COLO668 (cell line): ENCODE data around the gene CRYBG2.
"Not testable (repeated sequence)": the region's sequence is repeated elsewhere in the genome, so short reads cannot be mapped to it uniquely, and the experiment has no call there.

ENCODE experiments used
- DNase-seq: peaks from one replicate; lab custom pipeline; 2025; ENCODE audit not compliant: unreplicated experiment; lab: John Stamatoyannopoulos, UW

CRYBG2 gene

DNA sequence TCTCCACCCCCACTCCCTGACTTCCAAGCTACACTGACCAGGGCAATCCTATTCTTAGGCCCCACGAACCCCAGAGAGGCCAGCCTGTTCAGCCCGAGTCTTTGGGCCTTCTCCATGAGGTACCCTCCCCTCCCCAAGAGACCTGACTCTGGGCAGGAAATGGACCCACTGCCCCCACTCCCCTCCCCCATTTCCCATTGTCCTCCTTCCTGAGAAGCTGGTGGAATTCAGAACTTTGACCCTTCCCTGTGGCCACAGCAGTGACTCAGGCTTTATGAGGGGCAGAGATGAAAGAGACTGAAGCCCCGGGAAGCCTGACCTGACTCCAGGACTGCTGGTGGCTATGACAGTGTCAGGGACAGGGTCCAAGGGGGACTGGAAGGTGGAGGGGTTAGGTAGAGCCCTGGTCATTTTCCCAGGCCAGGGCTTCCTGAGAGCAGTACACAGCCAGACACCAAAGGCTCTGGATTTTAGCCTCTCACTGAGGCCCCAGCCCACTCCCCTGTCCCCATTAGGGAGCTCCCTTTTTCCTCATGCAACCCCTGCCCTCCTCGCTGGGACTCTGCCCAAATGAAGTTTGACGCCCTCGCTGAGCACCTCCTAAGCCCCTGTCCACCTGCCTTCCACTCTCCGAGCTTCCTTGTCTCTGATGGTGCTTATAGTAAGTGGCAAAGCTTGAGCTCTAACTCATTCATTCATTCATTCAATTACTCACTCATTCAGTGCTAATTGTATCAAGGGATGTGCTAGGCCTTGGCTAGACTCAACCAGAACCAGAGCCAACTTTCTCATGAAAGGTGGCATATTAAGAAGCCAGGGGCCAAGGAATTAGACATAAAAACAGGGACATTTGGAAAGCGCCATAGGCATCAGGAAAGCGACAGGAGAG, 3.0 kb downstream of the CRYBG2 start:
- no peak for DNase-seq

DNA sequence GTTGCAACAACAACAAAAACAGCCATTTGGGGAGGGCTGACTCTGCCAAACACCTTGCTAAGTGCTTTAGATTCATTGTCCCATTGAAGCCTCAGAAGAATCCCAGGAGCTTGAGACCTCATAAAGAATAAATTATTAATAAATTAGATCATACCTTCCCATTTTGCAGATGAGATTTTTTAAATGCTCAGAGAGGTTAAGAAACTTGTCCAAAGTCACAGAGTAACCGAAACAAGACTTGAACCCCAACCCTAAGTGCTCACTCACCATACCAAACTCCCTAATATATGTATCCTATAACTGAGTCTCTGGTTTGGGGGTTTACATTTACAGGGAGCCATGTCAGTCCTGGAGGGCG, 3.6 kb downstream of the CRYBG2 start:
- no peak for DNase-seq

DNA sequence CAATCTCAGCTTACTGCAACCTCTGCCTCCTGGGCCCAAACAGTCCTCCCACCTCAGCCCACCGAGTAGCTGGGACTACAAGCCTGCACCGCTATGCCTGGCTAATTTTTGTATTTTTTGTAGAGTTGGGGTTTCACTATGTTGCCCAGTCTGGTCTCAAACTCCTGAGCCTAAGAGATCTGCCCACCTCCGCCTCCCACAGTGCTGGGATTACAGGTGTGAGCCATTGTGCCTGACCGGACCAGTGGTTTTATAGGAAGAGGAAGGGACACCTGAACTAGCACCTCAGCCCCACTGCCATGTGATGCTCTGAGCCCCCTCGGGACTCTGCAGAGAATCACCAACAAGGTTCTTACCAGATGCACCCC, 4.1 kb downstream of the CRYBG2 start:
- no peak for DNase-seq

DNA sequence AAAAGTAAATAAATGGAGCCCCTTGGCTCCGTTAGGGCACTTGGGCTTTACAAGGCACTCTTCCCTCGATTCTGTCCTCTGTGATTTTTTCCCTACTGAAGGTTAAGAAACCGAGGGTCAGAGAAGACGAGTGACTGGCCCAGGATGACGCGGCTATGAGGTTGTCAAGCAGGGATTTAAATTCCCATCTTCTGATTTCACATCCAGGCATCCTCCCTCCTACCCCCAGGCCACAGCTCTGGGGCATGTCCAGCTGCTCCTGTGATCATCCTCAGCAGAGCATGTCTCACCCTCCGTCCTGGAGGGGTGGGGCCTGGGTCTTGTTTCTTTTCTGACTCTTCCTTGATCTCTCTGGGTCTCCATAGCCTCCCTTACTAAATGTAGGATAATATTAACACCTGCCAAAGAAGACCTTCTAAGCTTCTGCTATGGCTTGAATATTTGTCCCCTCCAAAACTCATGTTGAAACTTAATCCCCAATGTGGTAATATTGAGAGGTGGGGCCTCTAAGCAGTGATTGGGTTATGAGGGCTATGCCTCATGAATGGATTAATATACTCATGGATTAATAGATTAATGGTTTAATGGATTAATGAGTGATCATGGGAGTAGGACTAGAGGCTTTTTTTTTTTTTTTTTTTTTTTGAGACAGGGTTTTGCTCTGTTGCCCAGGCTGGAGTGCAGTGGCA, 4.6 kb downstream of the CRYBG2 start:
- DNase-seq = no peak

DNA sequence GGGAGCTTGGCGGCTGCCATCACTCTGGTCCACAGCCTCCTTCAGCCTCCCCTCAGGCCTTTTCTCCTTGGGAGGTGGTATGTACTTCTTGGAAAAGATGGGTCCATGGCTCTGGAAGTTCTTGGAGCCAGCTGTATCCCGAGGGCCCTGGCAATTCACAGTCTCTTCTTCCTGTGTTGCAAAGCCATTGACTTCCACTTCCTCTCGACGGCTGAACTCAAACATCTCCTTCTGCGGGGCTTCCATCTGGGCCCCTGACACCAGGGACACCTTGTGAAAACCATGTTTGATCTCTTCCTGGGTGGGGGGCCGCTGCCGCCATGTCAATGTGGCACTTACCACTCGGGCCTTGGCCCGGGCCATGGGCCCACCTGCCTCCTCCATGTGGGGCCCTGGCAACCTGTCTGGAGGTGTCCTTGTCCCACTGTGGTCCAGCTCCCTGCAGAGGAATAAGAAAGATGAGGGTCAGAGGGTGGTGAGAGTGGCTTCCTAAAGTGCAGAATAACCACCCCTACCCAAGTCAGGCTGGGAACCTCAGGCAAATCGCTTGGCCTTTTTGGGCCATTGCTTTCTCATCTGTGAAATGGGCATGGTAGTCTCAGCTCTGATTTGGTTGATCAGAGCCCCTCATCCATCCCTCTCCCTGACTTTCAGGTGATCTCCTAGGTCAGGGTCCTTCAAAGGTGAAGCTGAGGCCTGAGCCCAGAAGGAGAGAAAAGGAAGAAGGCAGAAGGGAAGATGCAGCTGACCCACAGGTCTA, 7.5 kb downstream of the CRYBG2 start:
- no peak for DNase-seq

DNA sequence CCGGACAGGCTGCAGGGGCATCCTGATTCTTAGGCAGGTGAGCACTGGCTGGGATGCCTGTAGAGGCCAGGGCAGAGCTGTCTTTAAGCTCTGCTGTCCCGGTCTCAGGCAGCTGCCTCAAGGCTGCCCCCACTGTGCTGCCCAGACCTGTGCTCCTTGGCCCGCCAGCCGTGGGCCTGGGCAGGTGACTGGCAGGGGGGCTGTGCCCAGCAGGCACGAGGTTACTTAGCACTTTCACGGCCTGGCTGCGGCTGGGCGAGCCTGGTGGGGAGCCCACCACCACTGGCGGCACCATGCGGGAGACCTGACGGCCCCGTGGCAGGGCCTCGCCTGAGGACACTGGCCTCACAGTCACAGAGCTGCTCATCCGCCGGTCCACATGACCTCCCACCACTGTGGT, 8.2 kb downstream of the CRYBG2 start:
- DNase-seq = no peak

DNA sequence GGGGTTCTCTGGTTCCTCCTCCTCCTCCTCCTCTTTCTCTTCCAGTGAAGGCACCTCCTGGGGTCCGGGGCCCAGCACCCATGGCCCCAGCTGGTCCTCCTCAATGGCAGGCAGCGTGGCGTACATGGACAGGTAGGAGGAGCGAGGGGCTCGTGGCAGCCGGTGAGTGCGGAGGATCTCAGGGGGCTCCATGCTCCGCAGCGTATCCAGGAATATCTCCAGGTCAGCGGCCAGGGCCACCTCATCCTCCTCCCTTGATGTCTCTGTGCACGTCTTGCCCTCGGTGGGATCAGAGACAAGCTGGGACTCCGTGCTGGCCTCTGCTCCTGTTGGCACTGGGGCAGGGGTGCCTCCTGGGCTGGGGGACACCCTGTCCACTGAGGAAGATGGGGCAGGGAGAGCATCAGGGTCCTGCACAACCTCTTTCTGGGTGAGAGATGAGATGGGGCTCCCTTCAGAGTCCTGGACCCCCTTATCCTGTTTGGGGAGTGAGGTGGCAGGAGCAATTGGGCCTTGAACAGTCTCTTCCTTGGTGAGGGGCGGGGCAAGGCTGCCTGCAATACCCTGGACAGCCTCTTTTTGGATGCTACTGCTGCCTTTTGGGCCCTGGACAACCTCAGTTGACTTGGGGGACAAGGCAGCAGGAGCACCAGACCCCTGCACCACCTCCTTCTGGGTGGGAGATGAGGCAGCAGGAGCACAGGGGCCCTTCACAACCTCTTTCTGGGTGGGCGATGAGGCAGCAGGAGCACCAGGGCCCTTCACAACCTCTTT, 9.6 kb downstream of the CRYBG2 start:
- DNase-seq = no peak

DNA sequence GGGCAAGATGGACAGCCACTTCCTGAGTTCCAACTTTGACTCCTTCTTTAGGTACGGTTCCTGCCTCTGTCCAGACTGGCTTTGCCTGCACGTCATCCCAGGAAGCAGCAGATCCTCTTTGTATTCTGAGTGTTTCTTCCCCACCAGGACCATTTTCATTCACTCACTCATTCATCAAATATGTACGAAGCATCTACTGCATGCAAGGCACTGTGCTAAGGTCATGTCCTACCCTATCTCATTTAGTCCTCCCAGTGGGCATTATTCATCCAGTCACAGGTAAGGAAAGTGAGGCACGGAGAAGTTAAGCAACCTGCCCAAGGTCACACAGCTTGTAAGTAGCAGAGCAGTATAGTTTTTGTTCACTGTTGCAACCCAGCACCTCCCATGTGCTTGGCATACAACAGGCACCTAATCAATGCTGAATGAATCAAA, 13.9 kb downstream of the CRYBG2 start:
- DNase-seq = no peak

DNA sequence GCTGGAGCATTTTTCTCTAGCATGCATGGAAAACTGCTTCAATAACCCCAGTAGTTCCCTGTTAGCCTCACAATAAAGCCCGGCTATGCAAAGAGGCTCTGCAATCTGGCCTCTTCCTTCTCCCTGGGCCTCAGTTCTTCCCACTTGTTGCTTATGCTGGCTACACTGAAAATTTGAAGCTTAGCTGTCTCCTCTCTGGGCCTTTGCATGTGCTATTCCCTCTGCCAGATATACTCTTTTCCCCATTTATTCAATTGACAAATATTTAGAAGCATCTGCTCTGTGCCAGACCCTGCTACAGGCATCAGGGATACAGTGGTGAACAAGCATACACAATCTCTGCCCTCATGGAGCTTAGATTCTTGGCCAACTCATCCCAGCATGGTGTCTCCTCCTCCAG, 15.3 kb downstream of the CRYBG2 start:
- DNase-seq = no peak

DNA sequence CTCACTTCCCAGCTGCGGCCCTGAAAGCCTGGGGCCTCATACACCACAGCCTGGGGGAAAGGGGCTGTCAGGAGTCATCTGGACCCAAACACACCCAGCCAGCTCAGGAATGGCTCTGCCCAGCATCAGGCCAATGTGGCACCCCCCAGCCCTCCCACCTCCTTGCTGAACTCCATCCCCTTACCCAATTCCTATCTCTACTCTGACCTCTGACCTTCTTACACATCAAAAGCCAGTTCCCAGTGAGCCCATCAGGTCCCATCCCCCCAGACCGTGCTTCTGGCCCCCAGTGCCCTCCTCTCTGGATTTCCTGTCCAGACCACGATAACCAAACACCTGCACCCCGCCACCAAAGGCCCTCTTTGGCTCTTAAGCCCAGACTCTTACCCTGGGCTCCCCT, 16.3 kb downstream of the CRYBG2 start:
- no peak for DNase-seq

DNA sequence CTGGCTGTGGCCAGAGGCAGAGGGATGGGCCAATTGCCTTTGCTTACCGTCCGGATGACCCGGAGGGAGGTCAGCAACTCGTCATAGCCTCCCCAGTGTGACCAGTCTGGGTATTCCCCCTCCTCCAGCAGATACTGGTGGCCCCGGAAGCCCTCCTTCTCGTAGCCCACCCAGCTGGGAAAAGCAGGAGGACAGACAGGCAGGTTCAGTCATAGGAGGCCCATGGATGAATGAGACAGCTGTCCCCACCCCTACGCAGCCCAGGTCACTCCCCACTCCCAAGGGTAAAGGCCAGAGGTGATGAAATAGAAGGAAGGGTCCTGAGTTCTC, 16.8 kb downstream of the CRYBG2 start:
- no peak for DNase-seq

DNA sequence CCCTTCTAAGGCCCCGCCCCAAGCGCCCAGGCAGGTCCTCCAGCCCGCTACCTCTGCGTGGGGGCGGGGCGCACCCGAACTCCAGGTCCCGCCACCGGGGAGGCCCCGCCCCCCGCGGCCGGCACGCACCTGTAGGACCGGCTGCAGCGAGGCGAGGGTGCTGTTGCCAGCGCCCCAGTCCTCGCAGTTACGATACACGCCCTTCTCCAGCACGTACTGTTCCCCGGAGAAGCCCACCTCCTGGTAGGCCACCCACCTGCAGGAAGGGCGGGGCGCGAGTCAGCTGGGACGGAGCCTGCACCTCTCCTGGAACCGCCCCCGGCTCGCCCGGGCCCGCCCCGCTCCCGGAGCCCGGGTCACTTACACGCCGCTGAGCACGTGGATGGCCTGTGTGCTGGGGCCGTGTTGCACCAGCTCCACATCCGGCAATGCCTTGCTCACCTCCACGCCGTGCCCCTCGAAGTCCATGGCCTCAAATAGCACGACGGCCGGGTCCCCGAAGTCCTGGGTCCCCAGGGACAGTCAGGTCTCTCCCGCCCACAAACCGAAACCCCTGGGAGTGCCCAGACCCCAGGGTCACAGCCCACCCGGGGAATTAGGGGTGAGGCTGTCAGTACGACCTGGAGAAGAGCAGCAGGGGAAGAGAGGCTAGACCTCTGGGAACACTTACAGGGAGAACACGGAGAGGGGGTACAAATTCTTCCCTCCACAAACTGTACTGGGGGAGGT, 17.3 kb downstream of the CRYBG2 start:
- DNase-seq = peak; percentile 98

DNA sequence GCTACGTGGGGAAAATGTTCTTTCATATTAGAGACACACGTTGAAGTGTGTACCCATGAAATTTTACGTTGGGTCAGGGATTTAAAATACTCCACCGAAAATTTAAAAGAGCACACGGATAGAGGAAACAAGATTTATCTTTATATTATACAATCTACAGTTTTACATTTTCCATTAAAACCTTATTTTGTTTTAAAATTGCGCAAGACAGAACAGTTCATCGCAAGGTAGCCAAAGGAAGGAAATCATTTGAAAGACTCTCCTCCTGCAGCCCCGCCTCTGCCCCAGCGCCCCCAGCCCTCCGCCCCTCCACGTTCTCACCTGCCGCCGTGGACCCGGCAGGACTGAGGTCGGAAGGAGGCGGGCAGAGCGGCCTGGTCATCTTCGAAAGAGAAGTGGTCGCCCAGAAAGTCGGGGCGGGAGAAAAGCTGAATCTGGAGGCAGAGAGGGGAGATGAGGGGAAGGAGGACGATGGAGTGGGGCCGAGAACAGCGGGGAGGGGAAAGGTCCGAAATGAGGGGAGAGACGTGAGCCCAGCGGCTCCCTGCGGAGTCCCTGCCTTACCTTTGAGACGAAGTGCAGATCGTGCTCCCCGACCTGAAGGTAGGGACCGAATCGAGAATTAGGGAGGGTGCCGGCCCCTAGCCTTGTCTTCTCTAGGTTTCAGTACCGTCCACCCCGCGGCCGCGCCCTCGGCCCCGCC, 18.0 kb downstream of the CRYBG2 start:
- peak; percentile 44 for DNase-seq

DNA sequence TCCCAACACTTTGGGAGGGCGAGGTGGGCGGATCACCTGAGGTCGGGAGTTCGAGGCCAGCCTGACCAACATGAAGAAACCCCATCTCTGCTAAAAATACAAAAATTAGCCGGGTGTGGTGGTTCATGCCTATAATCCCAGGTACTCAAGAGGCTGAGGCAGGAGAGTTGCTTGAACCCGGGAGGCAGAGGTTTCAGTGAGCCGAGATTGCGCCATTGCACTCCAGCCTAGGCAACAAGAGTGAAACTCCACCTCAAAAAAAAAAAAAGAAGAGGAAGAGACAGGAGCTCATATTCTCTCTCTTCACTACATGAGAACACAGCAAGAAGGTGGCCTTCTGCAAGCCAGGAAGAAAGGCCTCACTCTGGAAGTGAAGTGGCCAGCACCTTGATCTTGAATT, 20.6 kb downstream of the CRYBG2 start:
- not testable (repeated sequence) for DNase-seq

DNA sequence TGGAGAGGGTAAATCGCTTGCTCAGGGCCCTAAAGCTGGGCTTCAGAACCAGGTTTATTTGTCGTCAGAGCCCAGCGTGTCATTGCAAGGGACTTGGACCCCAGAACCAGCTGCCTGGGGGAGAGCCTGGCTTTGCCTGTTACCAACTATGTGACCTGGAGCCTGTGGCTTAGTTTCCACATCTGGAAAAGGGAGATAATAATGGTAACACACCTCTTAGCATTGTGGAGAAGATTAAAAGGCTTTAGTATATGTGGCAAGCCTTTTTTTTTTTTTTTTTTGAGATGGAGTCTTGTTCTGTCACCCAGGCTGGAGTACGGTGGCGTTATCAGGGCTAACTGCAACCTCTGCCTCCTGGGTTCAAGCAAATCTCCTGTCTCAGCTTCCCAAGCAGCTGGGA, 23.7 kb downstream of the CRYBG2 start:
- DNase-seq = no peak

DNA sequence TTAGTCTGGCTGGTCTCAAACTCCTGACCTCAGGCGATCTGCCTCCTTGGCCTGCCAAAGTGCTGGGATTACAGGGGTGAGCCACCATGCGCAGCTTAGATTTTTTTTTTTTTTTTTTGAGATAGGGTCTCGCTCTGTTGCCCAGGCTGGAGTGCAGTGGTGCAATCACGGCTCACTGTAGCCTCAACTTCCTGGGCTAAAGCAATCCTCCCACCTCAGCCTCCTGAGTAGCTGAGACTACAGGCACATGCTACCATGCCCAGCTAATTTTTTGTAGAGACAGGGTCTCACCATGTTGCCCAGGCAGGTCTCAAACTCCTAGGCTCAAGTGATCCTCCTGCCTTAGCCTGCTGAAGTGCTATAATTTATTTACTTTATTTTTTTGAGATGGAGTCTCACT, 24.6 kb downstream of the CRYBG2 start:
- not testable (repeated sequence) for DNase-seq

DNA sequence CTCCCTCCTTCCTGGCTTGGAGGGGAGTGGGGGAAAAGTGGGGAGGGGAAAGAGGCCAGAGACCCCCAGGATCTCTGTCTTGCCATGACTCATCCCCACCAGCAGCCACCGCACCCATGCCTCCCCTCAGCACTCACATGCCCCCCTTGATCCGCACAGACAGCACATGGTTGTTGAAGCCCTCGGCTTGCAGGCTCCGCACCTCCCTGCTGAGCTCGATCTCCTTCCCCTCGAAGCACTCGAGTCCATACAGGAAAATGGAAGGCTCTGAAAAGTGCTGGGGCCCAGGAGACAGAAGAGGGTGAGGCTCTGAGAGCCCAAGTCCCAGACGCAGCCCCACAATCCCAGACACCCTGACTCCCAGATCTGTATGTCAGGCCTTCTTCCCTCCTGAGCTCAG, 25.3 kb downstream of the CRYBG2 start:
- DNase-seq = no peak

DNA sequence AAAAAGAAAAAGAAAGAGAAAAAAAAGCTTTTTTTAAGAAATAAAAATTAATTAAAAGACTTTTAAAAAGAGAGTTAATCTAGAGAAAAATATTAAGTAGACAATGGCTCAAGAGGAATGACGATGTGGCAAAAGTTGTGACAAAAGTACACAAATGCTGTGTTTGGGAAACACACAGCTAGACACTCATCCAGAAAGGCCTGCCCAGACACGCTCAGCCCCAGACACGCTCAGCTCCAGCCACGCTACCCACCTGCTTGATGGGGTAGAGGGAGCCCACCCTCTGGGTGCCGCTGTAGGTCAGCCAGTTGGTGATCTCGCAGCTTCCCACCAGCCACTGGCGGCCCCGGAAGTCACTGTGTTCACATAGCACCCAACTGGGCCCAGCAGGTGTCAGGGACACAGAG, 26.0 kb downstream of the CRYBG2 start:
- DNase-seq = peak; percentile 91

DNA sequence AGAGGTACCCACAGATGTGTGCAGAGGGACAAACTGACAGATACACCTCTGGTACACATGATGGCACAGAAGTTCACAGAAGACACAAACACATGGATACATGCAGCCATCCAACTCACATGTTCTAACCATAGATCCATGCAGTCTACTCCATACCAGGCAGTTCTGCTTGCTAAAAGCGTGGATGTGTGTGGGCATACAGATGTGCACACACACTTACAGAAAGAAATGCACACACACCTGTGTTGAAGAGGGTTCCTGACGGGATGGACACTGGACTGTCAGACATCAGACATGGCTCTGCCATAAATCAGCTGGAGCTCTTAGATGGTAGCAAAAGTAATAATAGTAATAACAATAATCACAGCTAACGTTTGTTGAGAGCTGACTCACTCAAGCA, 29.4 kb downstream of the CRYBG2 start:
- DNase-seq = no peak

DNA sequence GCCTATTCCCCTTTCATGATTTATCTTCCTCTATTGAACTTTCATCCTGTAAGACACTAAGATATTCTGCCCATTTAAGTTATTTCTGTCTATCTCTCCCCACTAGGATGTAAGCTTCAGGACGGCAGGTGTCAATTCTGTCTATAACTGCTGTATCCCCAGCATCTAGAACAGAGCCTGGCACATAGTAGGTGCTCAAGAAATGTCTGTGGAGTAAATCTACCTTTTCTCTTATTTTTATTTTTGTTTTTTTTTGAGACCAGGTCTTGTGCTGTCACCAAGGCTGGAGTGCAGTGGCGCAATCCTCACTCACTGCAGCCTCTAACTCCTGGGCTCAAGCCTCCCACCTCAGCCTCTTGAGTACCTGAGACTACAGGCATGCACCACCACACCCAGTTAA, 30.5 kb downstream of the CRYBG2 start:
- no peak for DNase-seq
